Stimulated activated CD8-positive, alpha-beta memory T cell treated with anti-CD3 and anti-CD28 coated beads, Interleukin-4, amount 100 ng/mL, for 24 hours (primary cell): ENCODE data around the gene ABHD1.
"Not testable (repeated sequence)": the region's sequence is repeated elsewhere in the genome, so short reads cannot be mapped to it uniquely, and the experiment has no call there.

Source experiments
- DNase-seq: peaks from one replicate; pipeline ENCODE4 v3.0.0-alpha.2; 2020; ENCODE audit warnings: low read depth

ABHD1 gene

DNA sequence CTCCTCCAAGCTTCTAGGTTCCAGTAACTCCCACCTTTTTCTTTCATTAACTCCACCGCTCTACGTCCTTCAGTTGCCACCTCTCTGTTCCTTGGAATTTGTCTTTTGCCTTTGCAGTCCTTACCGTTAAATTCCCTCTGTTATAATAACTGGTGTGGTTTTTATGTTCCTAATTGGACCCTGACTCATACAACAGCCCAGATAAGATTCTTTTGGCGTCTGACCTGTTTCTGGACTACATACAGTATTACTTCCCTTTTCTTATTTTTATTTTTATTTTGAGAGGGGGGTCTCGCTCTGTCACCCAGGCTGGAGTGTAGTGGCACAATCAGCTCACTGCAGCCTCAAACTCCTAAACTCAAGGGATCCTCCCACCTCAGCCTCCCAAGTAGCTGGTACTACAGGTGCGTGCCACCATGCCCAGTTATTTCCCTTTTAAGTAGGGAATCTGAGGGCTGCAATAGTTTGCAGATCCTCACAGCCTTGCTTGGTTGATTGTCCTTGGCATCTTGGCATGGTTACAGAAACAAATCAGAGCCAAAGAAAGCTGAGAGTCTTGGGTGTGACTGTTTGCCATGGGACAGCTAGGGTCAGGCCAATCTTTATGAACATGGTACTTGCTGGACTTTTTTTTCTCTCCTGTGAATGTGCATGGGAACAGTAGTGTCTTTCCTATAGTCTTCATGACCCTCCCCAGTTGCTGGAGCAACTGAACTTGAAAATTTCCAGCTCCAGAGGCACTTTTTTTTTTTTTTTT, 47.1 kb downstream of the ABHD1 start:
- no peak for DNase-seq

DNA sequence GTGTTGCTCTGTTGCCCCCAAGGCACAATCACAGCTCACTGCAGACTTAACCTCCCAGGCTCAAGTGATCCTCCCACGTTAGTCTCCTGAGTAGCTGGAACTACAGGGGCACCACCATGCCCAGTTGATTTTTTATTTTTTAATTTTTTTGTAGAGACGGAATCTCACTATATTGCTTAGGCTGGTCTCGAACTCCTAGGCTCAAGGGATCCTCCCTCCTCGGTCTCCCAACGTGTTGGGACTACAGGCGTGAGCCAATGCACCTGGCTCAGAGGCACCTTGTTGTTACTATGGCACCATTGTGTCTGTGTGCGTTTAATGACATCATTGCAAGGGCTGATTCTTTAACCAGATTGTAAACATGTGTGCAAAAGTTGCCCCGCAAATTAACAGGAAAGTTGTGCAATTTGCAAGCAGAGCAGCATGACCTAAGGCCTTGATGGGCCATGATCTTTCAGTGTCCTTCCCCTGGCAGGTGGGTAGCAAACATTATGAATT, 47.8 kb downstream of the ABHD1 start:
- no peak for DNase-seq

DNA sequence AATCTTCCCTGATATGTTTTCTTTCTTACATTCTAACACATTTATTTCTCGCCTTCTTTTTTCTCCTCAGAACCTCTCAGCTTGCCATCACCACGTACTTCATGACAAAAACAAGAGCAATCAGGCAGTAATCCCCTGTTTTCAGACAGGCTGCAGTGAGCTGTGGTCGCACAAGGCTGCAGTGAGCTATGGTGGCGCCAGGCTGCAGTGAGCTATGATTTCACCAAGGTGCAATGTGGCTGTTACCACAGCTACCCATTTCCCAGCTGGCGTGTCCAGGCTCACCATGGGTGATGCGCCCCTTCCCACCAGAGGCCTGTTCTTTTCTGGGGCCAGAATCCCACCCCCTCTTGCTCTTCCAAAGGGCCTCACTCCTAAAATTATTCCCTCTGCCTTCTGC, 51.0 kb downstream of the ABHD1 start:
- DNase-seq = no peak

- DNase-seq = no peak
Observed at GRCh38 chr2:27175330-27175729, 51.7 kb downstream of the ABHD1 start.

DNA sequence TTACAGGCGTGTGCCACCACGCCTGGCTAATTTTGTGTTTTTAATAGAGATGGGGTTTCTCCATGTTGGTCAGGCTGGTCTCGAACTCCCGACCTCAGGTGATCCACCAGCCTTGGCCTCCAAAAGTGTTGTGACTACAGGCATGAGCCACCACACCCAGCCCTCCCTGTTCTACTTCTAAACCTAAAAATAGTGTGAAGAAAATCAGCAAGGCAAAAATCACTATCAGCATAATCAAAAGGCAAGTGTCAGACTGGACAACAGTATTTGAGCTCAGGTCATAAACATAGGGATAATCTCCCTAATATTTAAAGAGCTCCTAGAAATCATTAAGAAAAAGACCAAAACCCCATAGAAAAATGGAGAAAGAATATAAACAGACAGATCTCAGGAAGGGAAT, 52.2 kb downstream of the ABHD1 start:
- not testable (repeated sequence) for DNase-seq

- DNase-seq = no peak
Observed at GRCh38 chr2:27177441-27178351, 54.1 kb downstream of the ABHD1 start.

- DNase-seq = no peak
Observed at GRCh38 chr2:27178469-27178868, 54.9 kb downstream of the ABHD1 start.

DNA sequence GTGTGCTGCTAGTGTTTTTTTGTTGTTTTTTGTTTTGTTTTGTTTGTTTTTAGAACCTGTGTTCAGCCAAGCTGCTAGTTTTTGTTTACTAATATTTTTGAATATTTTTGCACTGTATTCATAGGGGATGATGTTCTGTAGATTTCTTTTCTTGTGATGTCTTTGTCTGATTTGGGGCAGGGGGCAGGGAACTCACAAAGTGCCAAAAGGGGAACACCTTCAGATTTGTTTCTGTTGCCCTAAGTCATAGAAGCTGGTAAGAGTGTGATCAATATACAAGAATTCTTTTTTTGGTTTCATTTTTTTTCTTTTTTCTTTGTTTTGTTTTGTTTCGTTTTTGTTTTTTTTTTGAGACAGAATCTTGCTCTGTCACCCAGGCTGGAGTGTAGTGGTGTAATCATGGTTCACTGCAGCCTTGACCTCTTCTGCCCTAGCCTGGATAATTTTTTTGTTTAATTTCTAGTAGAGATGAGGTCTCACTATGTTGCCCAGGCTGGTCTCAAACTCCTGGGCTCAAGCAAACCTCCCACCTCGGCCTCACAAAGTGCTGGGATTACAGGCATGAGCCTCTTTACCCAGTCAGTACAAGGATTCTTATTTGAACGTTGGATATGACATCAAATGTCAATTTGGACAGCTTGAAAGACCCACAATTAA, 55.9 kb downstream of the ABHD1 start:
- DNase-seq = no peak
